HEK293T (cell line): ENCODE data around the gene MACROD2.

Experiments used
- FOXK2 ChIP-seq: fragments of 450-650 bp; IDR thresholded peaks from 2 replicates; pipeline ENCODE4 v1.6.1; 2016; ENCODE audit warnings: mild to moderate bottlenecking
- NFRKB ChIP-seq: fragments of 450-650 bp; IDR thresholded peaks from 2 replicates; pipeline ENCODE4 v1.6.1; 2016; ENCODE audit warnings: mild to moderate bottlenecking, moderate library complexity
- SUZ12 ChIP-seq: fragments of 450-650 bp; IDR thresholded peaks from 2 replicates; pipeline ENCODE4 v1.6.1; 2016; ENCODE audit warnings: mild to moderate bottlenecking

GRCh38 chr20:16064989-16065707 is 2069.8 kb downstream of the MACROD2 start:
- no peak for TF ChIP-seq NFRKB
- no peak for TF ChIP-seq SUZ12
- TF ChIP-seq FOXK2 = no peak
